ENCODE data around the gene PTPN6. TPM values are rescaled to one million over a fixed set of nuclear protein-coding genes. Genes with fewer than 3 reads are reported as not detected.

The PTPN6 gene
- total RNA-seq, 1 experiment from 2014 or later, result 2.3 TPM

DNA sequence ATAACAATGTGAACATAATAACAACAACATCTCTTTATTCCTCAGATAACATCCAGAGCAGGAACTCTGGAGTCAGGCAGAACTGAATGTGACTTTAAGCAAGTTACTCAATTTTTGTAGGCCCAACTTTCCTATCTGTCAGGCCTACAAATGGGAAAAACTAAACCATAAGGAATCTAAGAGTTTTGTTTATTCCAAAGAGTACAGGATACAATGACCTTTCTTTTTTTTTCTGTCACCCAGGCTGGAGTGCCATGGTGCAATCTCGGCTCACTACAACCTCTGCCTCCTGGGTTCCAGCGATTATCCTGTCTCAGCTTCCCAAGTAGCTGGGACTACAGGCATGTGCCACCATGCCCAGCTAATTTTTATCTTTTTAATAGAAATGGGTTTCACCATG, 57.7 kb downstream of the PTPN6 start:
- POLR2A ChIA-PET (ENCODE audit: low non-redundant PET), result no interaction called here
- peaks cover 14% of the 10 kb centered on the region for H3K4me1 ChIP-seq (ENCODE audit: insufficient read depth, low read length, poor library complexity, severe bottlenecking)
- CTCF ChIA-PET, result no interaction called here

DNA sequence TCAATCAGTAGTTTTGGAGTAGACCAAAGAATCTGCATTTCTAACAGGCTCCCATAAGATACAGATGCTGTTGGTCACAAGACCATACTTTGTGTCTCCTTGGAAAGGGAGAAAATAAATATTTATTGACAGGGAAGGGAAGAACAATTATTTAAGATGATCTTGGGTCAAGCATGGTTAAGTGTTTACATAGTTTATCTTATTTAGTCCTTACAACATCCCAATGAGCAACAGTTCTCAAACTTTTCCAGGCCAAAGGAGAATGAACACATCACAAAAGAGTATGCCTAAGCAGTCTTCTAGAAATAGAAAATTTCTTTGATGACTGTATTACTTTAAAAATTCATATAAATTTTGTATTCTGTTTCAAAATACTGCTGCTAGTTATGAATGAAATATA, 58.4 kb downstream of the PTPN6 start:
- Histone ChIP-seq H3K4me1 (ENCODE audit: insufficient read depth, low read length, poor library complexity, severe bottlenecking) (peaks cover 14% of the 10 kb centered on the region), H3K4me3 (ENCODE audit: low read depth, low read length, poor library complexity, severe bottlenecking) (no peak overlapping the region), H3K27me3 (replicated peaks; ENCODE audit: insufficient read depth, low read depth, low read length, poor library complexity) (no peaks in the 10 kb centered on the region), H3K9me3 (ENCODE audit: low read depth, low read length, poor library complexity, severe bottlenecking) (no peaks in the 10 kb centered on the region), H3K36me3 (ENCODE audit: insufficient read depth, low read length, poor library complexity, severe bottlenecking) (no peaks in the 10 kb centered on the region), H3K27ac (ENCODE audit: low read depth, low read length, poor library complexity, severe bottlenecking) (no peak overlapping the region)
- no peak for TF ChIP-seq EZH2 (IDR thresholded peaks at IDR 0.05; ENCODE audit: borderline replicate concordance, low read depth, low read length, poor library complexity, severe bottlenecking)
- TF ChIP-seq, protein P1, sequence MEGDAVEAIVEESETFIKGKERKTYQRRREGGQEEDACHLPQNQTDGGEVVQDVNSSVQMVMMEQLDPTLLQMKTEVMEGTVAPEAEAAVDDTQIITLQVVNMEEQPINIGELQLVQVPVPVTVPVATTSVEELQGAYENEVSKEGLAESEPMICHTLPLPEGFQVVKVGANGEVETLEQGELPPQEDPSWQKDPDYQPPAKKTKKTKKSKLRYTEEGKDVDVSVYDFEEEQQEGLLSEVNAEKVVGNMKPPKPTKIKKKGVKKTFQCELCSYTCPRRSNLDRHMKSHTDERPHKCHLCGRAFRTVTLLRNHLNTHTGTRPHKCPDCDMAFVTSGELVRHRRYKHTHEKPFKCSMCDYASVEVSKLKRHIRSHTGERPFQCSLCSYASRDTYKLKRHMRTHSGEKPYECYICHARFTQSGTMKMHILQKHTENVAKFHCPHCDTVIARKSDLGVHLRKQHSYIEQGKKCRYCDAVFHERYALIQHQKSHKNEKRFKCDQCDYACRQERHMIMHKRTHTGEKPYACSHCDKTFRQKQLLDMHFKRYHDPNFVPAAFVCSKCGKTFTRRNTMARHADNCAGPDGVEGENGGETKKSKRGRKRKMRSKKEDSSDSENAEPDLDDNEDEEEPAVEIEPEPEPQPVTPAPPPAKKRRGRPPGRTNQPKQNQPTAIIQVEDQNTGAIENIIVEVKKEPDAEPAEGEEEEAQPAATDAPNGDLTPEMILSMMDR (conservative IDR thresholded peaks at IDR 0.05; ENCODE audit: low read depth, low read length), result no peak
- ChIA-PET CTCF (no interaction called here), POLR2A (ENCODE audit: low non-redundant PET) (interaction anchor here (0.6 kb wide), 1 partner anchor 135 kb away, joined by 15 read pairs; no protein-coding TSS in a partner anchor)
- no TSS peak for BruUV-seq (replicated peaks)
- intact Hi-C loops (cut with micrococcal nuclease; ENCODE audit: unreplicated experiment), result no loop called here
- DNase-seq (ENCODE audit: low spot score), result no peak

More for the DNA sequence above, 57.7 kb downstream of the PTPN6 start:
- H3K9me3 ChIP-seq (ENCODE audit: low read depth, low read length, poor library complexity, severe bottlenecking), result no peaks in the 10 kb centered on the region
- H3K27me3 ChIP-seq (replicated peaks; ENCODE audit: insufficient read depth, low read depth, low read length, poor library complexity), result no peaks in the 10 kb centered on the region
- DNase-seq (ENCODE audit: low spot score), result no peak
- no TSS peak for BruUV-seq (replicated peaks)
- no peaks in the 10 kb centered on the region for H3K36me3 ChIP-seq (ENCODE audit: insufficient read depth, low read length, poor library complexity, severe bottlenecking)
- intact Hi-C loops (cut with micrococcal nuclease; ENCODE audit: unreplicated experiment), result no loop called here
- H3K27ac ChIP-seq (ENCODE audit: low read depth, low read length, poor library complexity, severe bottlenecking), result no peak overlapping the region
- TF ChIP-seq, protein P1 (conservative IDR thresholded peaks at IDR 0.05; ENCODE audit: low read depth, low read length), result no peak
- TF ChIP-seq EZH2 (IDR thresholded peaks at IDR 0.05; ENCODE audit: borderline replicate concordance, low read depth, low read length, poor library complexity, severe bottlenecking), result no peak
- no peak overlapping the region for H3K4me3 ChIP-seq (ENCODE audit: low read depth, low read length, poor library complexity, severe bottlenecking)

Small RNA genes within 50 kb of the gene (microRNA-seq; reads per million reads assigned to microRNA genes)
- 132 reads per million, percentile 67 among the genes with 10 or more reads in this experiment for gene MIR141
- gene MIR200C, result 2,245 reads per million, percentile 88 among the genes with 10 or more reads in this experiment

Other genes starting within 250 kb of the PTPN6 start
- 67.2 and 67.7 TPM in 2 replicates for gene COPS7A, start 227.3 kb upstream of the PTPN6 start, total RNA-seq (2021)
- 242 and 254 TPM in 2 replicates for gene MLF2, start 198.2 kb upstream of the PTPN6 start, total RNA-seq (2021)
- 600 and 620 TPM in 2 replicates for gene PTMS, start 185.0 kb upstream of the PTPN6 start, total RNA-seq (2021)
- gene LAG3, start 178.8 kb upstream of the PTPN6 start, total RNA-seq (2021), result 4.1 and 5.5 TPM in 2 replicates
- gene CD4, start 161.8 kb upstream of the PTPN6 start, total RNA-seq (2021), result not detected in 2 replicates
- gene GPR162, start 129.5 kb upstream of the PTPN6 start, total RNA-seq (2021), result 18.3 and 23.2 TPM in 2 replicates
- gene P3H3, start 122.9 kb upstream of the PTPN6 start, total RNA-seq (2021), result 45.3 and 45.6 TPM in 2 replicates
- gene GNB3, start 110.4 kb upstream of the PTPN6 start, total RNA-seq (2021), result 20.7 and 21.8 TPM in 2 replicates
- gene CDCA3, start 100.1 kb upstream of the PTPN6 start, total RNA-seq (2021), result 98.0 and 107 TPM in 2 replicates
- gene USP5, start 99.2 kb upstream of the PTPN6 start, total RNA-seq (2021), result 209 and 224 TPM in 2 replicates
- gene TPI1, start 83.8 kb upstream of the PTPN6 start, total RNA-seq (2021), result 1,240 and 1,277 TPM in 2 replicates
- 8.1 and 10.8 TPM in 2 replicates for gene SPSB2, start 78.1 kb upstream of the PTPN6 start, total RNA-seq (2021)
- 7.7 and 13.6 TPM in 2 replicates for gene LRRC23, start 46.5 kb upstream of the PTPN6 start, total RNA-seq (2021)
- gene ENO2, start 36.8 kb upstream of the PTPN6 start, total RNA-seq (2021), result 138 and 155 TPM in 2 replicates
- gene ATN1, start 23.4 kb upstream of the PTPN6 start, total RNA-seq (2021), result 139 and 144 TPM in 2 replicates
- gene RNU7-1, start 7.5 kb upstream of the PTPN6 start, total RNA-seq (2021), result not detected in 2 replicates
- 226 and 260 TPM in 2 replicates for gene C12orf57, start 7.3 kb upstream of the PTPN6 start, total RNA-seq (2021)
- gene PHB2, start 19.3 kb downstream of the PTPN6 start, total RNA-seq (2021), result 340 and 351 TPM in 2 replicates
- 83.0 and 92.3 TPM in 2 replicates for gene EMG1, start 19.6 kb downstream of the PTPN6 start, total RNA-seq (2021)
- 56.6 and 60.2 TPM in 2 replicates for gene LPCAT3, start 67.1 kb downstream of the PTPN6 start, total RNA-seq (2021)
- 1.9 and 3.1 TPM in 2 replicates for gene C1S, start 109.4 kb downstream of the PTPN6 start, total RNA-seq (2021)
- gene C1R, start 141.1 kb downstream of the PTPN6 start, total RNA-seq (2021), result 10.9 and 15.0 TPM in 2 replicates
- gene C1RL, start 157.9 kb downstream of the PTPN6 start, total RNA-seq (2021), result 2.4 and 4.0 TPM in 2 replicates
- not detected in 2 replicates for gene RBP5, start 177.5 kb downstream of the PTPN6 start, total RNA-seq (2021)
- 10.7 and 12.1 TPM in 2 replicates for gene CLSTN3, start 179.0 kb downstream of the PTPN6 start, total RNA-seq (2021)
- 36.9 and 42.7 TPM in 2 replicates for gene PEX5, start 238.3 kb downstream of the PTPN6 start, total RNA-seq (2021)

Data from A673 (cell line).